Measurements from ENCODE around the gene TAC3. TPM values are rescaled to one million over a fixed set of nuclear protein-coding genes. Genes with fewer than 3 reads are reported as not detected.

The TAC3 gene
- total RNA-seq, 1 donor: not detected

GRCh38 chr12:57000393-57000792, 15.9 kb downstream of the TAC3 start:
- Histone ChIP-seq H3K9me3 (ENCODE audit: low read depth, low read length) (no peaks in the 10 kb centered on the region), H3K4me3 (ENCODE audit: low read length) (no peak overlapping the region), H3K4me1 (ENCODE audit: insufficient read depth, low read length) (peaks cover 14% of the 10 kb centered on the region), H3K27me3 (ENCODE audit: insufficient read depth, low read length) (no peaks in the 10 kb centered on the region)

- H3K9me3 ChIP-seq (ENCODE audit: low read depth, low read length): no peaks in the 10 kb centered on the region
- peaks cover 8% of the 10 kb centered on the region for H3K4me1 ChIP-seq (ENCODE audit: insufficient read depth, low read length)
- no peak overlapping the region for H3K4me3 ChIP-seq (ENCODE audit: low read length)
- H3K27me3 ChIP-seq (ENCODE audit: insufficient read depth, low read length): no peaks in the 10 kb centered on the region
Measured at GRCh38 chr12:56999456-56999855, 16.9 kb downstream of the TAC3 start.

DNA sequence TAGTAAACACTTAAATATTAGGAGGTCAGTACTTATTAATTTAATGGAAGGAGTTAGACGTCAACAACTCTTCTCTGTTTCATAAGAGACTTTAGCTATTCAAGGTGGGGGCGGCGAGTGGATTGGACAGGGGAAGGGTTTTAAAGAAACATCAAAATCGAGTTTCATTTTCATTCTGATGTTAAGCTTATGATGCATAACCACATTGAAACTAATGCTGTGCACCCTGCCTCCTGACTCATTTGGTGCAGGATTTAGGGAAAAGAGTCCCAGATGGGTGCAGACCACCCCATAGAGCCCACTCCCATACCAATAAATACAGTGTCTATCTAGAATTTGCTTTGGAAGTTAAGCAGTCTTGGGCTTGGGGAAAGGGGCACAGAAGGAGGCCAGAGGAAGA, 17.3 kb downstream of the TAC3 start:
- Histone ChIP-seq H3K4me3 (ENCODE audit: low read length) (no peak overlapping the region), H3K4me1 (ENCODE audit: insufficient read depth, low read length) (peaks cover 8% of the 10 kb centered on the region), H3K27me3 (ENCODE audit: insufficient read depth, low read length) (no peaks in the 10 kb centered on the region)

GRCh38 chr12:56998316-56998715, 18.0 kb downstream of the TAC3 start:
- no peaks in the 10 kb centered on the region for H3K27me3 ChIP-seq (ENCODE audit: insufficient read depth, low read length)
- H3K4me3 ChIP-seq (ENCODE audit: low read length): no peak overlapping the region
- H3K9me3 ChIP-seq (ENCODE audit: low read depth, low read length): no peaks in the 10 kb centered on the region
- peaks cover 8% of the 10 kb centered on the region for H3K4me1 ChIP-seq (ENCODE audit: insufficient read depth, low read length)

More for the DNA sequence above, 17.3 kb downstream of the TAC3 start:
- no peaks in the 10 kb centered on the region for H3K9me3 ChIP-seq (ENCODE audit: low read depth, low read length)

GRCh38 chr12:56996793-56997545, 19.4 kb downstream of the TAC3 start:
- Histone ChIP-seq H3K27me3 (ENCODE audit: insufficient read depth, low read length) (no peaks in the 10 kb centered on the region), H3K9me3 (ENCODE audit: low read depth, low read length) (no peaks in the 10 kb centered on the region), H3K4me3 (ENCODE audit: low read length) (no peak overlapping the region), H3K4me1 (ENCODE audit: insufficient read depth, low read length) (peaks cover 8% of the 10 kb centered on the region)

DNA sequence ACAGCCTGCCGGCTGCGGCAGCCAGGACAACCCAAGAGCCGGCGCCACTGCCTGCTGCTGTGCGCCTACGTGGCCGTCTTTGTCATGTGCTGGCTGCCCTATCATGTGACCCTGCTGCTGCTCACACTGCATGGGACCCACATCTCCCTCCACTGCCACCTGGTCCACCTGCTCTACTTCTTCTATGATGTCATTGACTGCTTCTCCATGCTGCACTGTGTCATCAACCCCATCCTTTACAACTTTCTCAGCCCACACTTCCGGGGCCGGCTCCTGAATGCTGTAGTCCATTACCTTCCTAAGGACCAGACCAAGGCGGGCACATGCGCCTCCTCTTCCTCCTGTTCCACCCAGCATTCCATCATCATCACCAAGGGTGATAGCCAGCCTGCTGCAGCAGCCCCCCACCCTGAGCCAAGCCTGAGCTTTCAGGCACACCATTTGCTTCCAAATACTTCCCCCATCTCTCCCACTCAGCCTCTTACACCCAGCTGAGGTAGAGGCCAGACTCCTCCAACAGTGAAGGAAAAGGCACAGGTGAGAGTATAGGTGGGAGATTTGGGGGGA, 20.3 kb downstream of the TAC3 start:
- no peak overlapping the region for H3K4me3 ChIP-seq (ENCODE audit: low read length)
- peaks cover 17% of the 10 kb centered on the region for H3K4me1 ChIP-seq (ENCODE audit: insufficient read depth, low read length)
- no peaks in the 10 kb centered on the region for H3K9me3 ChIP-seq (ENCODE audit: low read depth, low read length)
- H3K27me3 ChIP-seq (ENCODE audit: insufficient read depth, low read length): no peaks in the 10 kb centered on the region

GRCh38 chr12:56995201-56995929, 21.0 kb downstream of the TAC3 start:
- Histone ChIP-seq H3K9me3 (ENCODE audit: low read depth, low read length) (no peaks in the 10 kb centered on the region), H3K27me3 (ENCODE audit: insufficient read depth, low read length) (no peaks in the 10 kb centered on the region), H3K4me1 (ENCODE audit: insufficient read depth, low read length) (peaks cover 22% of the 10 kb centered on the region), H3K4me3 (ENCODE audit: low read length) (no peak overlapping the region)

DNA sequence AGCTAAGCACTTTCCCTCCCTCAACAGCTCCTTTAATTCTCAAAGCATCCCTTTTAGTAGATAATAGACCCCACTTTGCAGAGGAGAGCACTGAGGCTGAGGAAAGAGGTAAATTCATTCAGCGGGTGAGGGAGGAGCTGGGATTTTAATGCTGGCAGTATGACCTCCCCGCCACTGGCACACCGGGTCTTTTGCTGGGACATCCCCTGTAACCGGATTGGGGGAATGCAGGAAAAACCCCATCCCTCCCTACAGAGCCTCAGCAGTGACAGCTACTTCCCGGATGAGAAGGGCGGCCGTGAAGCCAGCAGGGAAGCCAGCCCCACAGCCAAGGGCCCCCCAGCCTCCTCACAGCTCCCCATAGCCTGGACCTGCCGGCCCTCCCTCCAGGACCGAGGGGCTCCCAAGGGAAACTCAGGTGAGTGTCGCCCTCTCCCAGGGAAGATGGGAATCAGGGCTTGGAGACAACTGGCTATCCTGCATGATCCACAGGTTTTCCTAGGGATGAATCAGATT, 22.0 kb downstream of the TAC3 start:
- H3K27me3 ChIP-seq (ENCODE audit: insufficient read depth, low read length): no peaks in the 10 kb centered on the region
- no peak overlapping the region for H3K4me3 ChIP-seq (ENCODE audit: low read length)
- no peaks in the 10 kb centered on the region for H3K9me3 ChIP-seq (ENCODE audit: low read depth, low read length)
- H3K4me1 ChIP-seq (ENCODE audit: insufficient read depth, low read length): peaks cover 18% of the 10 kb centered on the region

DNA sequence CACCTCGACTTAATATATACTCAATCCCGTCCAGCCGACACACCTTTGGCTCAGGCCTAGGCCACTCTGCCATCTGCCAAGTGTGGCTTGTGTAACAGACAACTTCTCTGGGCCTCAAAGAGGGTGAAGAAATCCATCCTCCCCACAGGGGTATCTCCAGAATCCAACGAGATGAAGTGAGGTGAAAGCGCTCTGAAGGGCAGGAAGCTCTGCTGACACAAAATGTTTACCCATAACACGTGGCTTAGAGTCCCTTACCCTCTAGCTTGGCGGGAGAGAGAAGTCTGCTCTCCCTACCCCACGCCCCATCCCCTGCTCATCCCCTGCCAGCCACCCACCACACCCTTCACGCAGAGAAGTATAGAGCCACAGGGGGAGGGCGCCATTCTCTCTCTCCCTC, 23.0 kb downstream of the TAC3 start:
- Histone ChIP-seq H3K4me1 (ENCODE audit: insufficient read depth, low read length) (peaks cover 18% of the 10 kb centered on the region), H3K4me3 (ENCODE audit: low read length) (no peak overlapping the region), H3K9me3 (ENCODE audit: low read depth, low read length) (no peaks in the 10 kb centered on the region), H3K27me3 (ENCODE audit: insufficient read depth, low read length) (no peaks in the 10 kb centered on the region)

GRCh38 chr12:56991319-56992246, 24.7 kb downstream of the TAC3 start:
- Histone ChIP-seq H3K27me3 (ENCODE audit: insufficient read depth, low read length) (no peaks in the 10 kb centered on the region), H3K9me3 (ENCODE audit: low read depth, low read length) (no peaks in the 10 kb centered on the region), H3K4me3 (ENCODE audit: low read length) (no peak overlapping the region), H3K4me1 (ENCODE audit: insufficient read depth, low read length) (peaks cover 31% of the 10 kb centered on the region)

DNA sequence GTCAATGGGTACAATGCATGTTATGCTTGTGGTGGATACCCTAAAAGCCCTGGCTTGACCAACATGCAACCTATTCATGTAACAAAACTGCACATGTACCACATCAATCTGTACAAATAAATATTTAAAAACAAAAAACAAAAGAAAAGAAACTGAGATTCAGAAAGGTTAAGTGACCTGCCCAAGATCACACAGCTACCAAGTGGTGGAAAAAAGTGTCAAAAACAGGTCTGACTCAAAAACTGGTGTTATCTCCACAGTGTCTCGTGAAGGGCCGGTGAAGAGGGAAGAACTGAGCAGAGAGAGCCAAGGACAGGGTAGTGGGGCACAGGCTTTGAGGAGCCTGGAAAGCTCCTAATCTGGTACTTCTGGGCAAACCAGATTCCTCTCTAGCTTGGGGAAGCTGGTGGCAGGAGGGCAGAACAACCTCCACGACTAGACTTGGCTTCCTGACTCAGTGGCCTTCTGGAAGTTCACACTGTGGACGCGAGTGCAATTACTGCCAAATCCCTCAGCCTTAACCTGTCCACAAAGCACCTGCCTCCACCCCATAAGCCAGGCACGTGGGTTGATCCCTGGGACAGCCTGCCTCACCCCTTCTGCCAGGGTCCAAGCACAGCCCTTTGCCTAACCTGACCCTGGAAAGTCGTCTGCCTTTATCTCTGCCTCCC, 25.5 kb downstream of the TAC3 start:
- H3K4me3 ChIP-seq (ENCODE audit: low read length): no peak overlapping the region
- H3K4me1 ChIP-seq (ENCODE audit: insufficient read depth, low read length): peaks cover 31% of the 10 kb centered on the region
- H3K27me3 ChIP-seq (ENCODE audit: insufficient read depth, low read length): no peaks in the 10 kb centered on the region
- no peaks in the 10 kb centered on the region for H3K9me3 ChIP-seq (ENCODE audit: low read depth, low read length)

DNA sequence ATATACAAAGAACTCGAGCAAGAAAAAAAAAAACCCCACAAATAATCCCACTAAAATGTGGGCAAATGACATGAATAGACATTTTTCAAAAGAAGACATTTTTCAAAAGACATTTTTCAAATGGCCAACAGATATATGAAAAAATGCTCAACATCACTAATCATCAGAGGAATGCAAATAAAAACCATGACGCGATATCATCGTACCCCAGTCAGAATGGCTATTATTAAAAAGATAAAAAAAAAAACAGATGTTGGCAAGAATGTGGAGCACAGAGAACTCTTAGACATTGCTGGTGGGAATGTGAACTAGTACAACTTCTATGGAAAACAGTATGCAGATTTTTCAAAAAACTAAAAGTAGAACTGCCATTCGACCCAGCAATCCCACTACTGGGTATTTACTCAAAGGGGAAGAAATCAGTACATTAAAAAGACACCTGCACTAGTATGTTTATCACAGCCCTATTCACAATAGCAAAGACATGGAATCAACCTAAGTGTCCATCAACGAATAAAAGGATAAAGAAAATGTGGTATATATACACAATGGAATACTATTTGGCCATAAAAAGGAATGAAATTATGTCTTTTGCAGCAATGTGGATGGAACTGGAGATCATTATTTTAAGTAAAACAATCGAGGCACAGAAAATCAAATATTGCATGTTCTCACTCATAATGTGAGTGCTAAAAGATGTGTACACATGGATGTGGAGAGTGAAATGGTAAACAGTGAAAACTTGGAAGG, 26.3 kb downstream of the TAC3 start:
- no peaks in the 10 kb centered on the region for H3K9me3 ChIP-seq (ENCODE audit: low read depth, low read length)
- peaks cover 31% of the 10 kb centered on the region for H3K4me1 ChIP-seq (ENCODE audit: insufficient read depth, low read length)
- H3K4me3 ChIP-seq (ENCODE audit: low read length): no peak overlapping the region
- no peaks in the 10 kb centered on the region for H3K27me3 ChIP-seq (ENCODE audit: insufficient read depth, low read length)

- Histone ChIP-seq H3K4me1 (ENCODE audit: insufficient read depth, low read length) (peaks cover 31% of the 10 kb centered on the region), H3K27me3 (ENCODE audit: insufficient read depth, low read length) (no peaks in the 10 kb centered on the region), H3K9me3 (ENCODE audit: low read depth, low read length) (no peaks in the 10 kb centered on the region), H3K4me3 (ENCODE audit: low read length) (no peak overlapping the region)
Measured at GRCh38 chr12:56988207-56988739, 28.1 kb downstream of the TAC3 start.
